OCI-LY3 (cell line): ENCODE measurements around the gene CCDC112.

Experiments used
- H2AFZ ChIP-seq: fragments of 200-600, 300-600 bp; shearing (Covaris generic); 2 replicates; pipeline ENCODE4 v1.6.0; 2014; ENCODE audit warnings: antibody characterized with exemption, low read depth, low read length
- H3K27ac ChIP-seq: fragments of 200-600, 300-600 bp; sonication (generic); 2 replicates; pipeline ENCODE4 v1.5.1; 2014; ENCODE audit warnings: mild to moderate bottlenecking, low read length, moderate library complexity, mixed read lengths
- H3K27me3 ChIP-seq: fragments of 200-600, 300-600 bp; sonication (generic); 2 replicates; pipeline ENCODE4 v1.6.1; 2014; ENCODE audit warnings: low read depth, low read length, mixed read lengths
- H3K36me3 ChIP-seq: fragments of 200-600, 300-600 bp; sonication (generic); replicated peaks from 2 replicates; pipeline ENCODE3; 2014; ENCODE audit warnings: low read depth, low read length, mixed read lengths
- H3K4me1 ChIP-seq: fragments of 300-600, 200-600 bp; sonication (generic); 2 replicates; pipeline ENCODE4 v1.6.1; 2014; ENCODE audit warnings: low read length, mixed read lengths
- H3K4me2 ChIP-seq: fragments of 200-600, 300-600 bp; sonication (generic); 2 replicates; pipeline ENCODE4 v1.6.1; 2014; ENCODE audit warnings: low read length, mixed read lengths
- H3K4me3 ChIP-seq: fragments of 300-600, 200-600 bp; sonication (generic); 2 replicates; pipeline ENCODE4 v1.5.1; 2014; ENCODE audit warnings: antibody characterized with exemption, mild to moderate bottlenecking, low read length, moderate library complexity
- H3K79me2 ChIP-seq: fragments of 300-600, 200-600 bp; shearing (Covaris generic); 2 replicates; pipeline ENCODE4 v1.6.1; 2014; ENCODE audit warnings: mild to moderate bottlenecking, low read length, mixed read lengths
- H3K9ac ChIP-seq: fragments of 300-600, 200-600 bp; shearing (Covaris generic); 2 replicates; pipeline ENCODE4 v1.6.0; 2014; ENCODE audit warnings: mild to moderate bottlenecking, low read length, moderate library complexity
- H3K9me3 ChIP-seq: fragments of 200-600, 300-600 bp; shearing (Covaris generic); 2 replicates; pipeline ENCODE4 v1.6.1; 2014; ENCODE audit warnings: low read length, mixed read lengths; ENCODE audit not compliant: insufficient read depth
- H4K20me1 ChIP-seq: fragments of 200-600, 300-600 bp; sonication (generic); 2 replicates; pipeline ENCODE4 v1.6.1; 2016; ENCODE audit warnings: low read length, mixed read lengths; ENCODE audit not compliant: insufficient read depth
- CTCF ChIP-seq: fragments of 200-600, 300-600 bp; sonication (generic); IDR thresholded peaks from 2 replicates; pipeline ENCODE4 v1.5.1; 2014; ENCODE audit warnings: antibody characterized with exemption, low read length, low read depth
- EZH2phosphoT487 ChIP-seq: fragments of 200-600 bp; shearing (Covaris generic); IDR thresholded peaks from 2 replicates; pipeline ENCODE4 v1.6.1; 2018; ENCODE audit warnings: antibody characterized with exemption, mixed run types, low read depth

Gene CCDC112

GRCh38 chr5:115274584-115274983 lies 21.9 kb downstream of the CCDC112 start:
- Histone ChIP-seq H3K27me3 (no peaks in the 10 kb centered on the region), H3K9ac (no peak overlapping the region), H3K4me1 (peaks cover 11% of the 10 kb centered on the region), H3K9me3 (no peaks in the 10 kb centered on the region), H3K27ac (no peak overlapping the region), H4K20me1 (no peaks in the 10 kb centered on the region), H3K79me2 (no peaks in the 10 kb centered on the region), H3K36me3 (no peaks in the 10 kb centered on the region), H2AFZ (no peak overlapping the region), H3K4me2 (no peak overlapping the region), H3K4me3 (no peak overlapping the region)
- TF ChIP-seq EZH2phosphoT487 (no peak), CTCF (no peak)

GRCh38 chr5:115272297-115272958 lies 24.0 kb downstream of the CCDC112 start:
- no peak overlapping the region for H3K4me2 ChIP-seq
- no peaks in the 10 kb centered on the region for H3K36me3 ChIP-seq
- H3K9ac ChIP-seq: no peak overlapping the region
- no peak overlapping the region for H3K27ac ChIP-seq
- no peaks in the 10 kb centered on the region for H3K9me3 ChIP-seq
- H3K4me1 ChIP-seq: peaks cover 11% of the 10 kb centered on the region
- TF ChIP-seq EZH2phosphoT487: no peak
- TF ChIP-seq CTCF: no peak
- H3K27me3 ChIP-seq: no peaks in the 10 kb centered on the region
- no peaks in the 10 kb centered on the region for H4K20me1 ChIP-seq
- no peaks in the 10 kb centered on the region for H3K79me2 ChIP-seq
- no peak overlapping the region for H3K4me3 ChIP-seq
- no peak overlapping the region for H2AFZ ChIP-seq

- Histone ChIP-seq H4K20me1 (no peaks in the 10 kb centered on the region), H3K4me1 (peaks cover 11% of the 10 kb centered on the region), H3K9ac (no peak overlapping the region), H3K4me3 (no peak overlapping the region), H3K27ac (no peak overlapping the region), H3K9me3 (no peaks in the 10 kb centered on the region), H3K79me2 (no peaks in the 10 kb centered on the region), H2AFZ (no peak overlapping the region), H3K36me3 (no peaks in the 10 kb centered on the region), H3K27me3 (no peaks in the 10 kb centered on the region), H3K4me2 (peak overlapping the region; percentile 48)
- no peak for TF ChIP-seq EZH2phosphoT487
- TF ChIP-seq CTCF: no peak
Measured at GRCh38 chr5:115271295-115272050, 25.0 kb downstream of the CCDC112 start.

- H3K4me1 ChIP-seq: peaks cover 17% of the 10 kb centered on the region
- no peak for TF ChIP-seq CTCF
- TF ChIP-seq EZH2phosphoT487: no peak
- H3K36me3 ChIP-seq: no peaks in the 10 kb centered on the region
- no peaks in the 10 kb centered on the region for H4K20me1 ChIP-seq
- H3K79me2 ChIP-seq: no peaks in the 10 kb centered on the region; the same call in 1 of the 2 replicates
- H3K9ac ChIP-seq: no peak overlapping the region
- H3K4me2 ChIP-seq: no peak overlapping the region
- H3K9me3 ChIP-seq: no peaks in the 10 kb centered on the region
- no peaks in the 10 kb centered on the region for H3K27me3 ChIP-seq
- H3K27ac ChIP-seq: no peak overlapping the region
- H2AFZ ChIP-seq: no peak overlapping the region
- H3K4me3 ChIP-seq: no peak overlapping the region
Measured at GRCh38 chr5:115267617-115268016, 28.8 kb downstream of the CCDC112 start.
